ENCODE measurements around the gene RAD50. TPM values are rescaled to one million over a fixed set of nuclear protein-coding genes. Genes with fewer than 3 reads are reported as not detected.

Gene RAD50
- total RNA-seq, 2 donors from 2014 or later = 49.7 to 50.7 TPM

DNA sequence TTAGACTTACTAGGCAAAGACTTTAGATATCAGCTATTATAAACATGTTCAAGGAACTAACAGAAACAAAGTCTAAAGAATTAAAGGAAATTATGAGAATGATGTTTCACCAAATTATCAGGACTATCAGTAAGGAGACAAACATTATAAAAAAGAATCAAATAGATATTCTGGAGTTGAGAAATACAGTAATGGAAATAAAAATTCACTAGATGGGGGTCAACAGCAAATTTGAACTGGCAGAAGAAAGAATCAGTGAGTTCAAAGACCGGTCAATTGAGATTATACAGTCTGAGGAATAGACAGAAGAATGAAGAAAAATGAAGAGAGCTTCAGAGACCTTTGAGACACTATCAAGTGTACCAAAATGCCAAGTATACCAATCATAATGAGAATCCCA lies 91.6 kb downstream of the RAD50 start:
- peak overlapping the region; percentile 12 for H3K4me3 ChIP-seq (ENCODE audit: low read length)

DNA sequence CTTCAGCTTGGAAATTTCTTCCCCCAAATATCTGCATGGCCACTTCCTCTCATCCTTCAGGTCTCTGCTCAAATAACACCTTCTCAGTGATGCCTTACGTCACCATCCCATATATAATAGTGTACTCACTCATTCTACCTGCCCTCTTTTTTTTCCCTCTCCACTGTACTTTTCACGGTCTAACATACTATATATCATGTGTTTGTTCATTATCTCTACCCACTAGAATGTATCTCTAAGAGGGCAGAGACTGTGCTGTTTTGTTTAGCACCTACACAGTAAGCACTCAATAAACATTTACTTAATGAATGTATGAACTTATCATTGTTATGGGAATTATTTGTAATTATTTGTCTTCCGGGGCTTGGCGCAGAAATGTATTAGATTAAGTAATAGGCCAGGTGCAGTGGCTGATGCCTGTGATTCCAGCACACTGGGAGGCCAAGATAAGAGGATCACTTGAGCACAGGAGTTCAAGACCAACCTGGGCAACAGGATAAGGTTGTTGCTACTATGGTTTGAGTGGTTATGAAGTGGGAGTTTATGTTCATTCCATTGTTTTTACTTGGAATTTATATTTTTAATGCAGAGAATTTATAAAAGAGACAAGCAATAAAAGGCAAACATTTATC lies 95.2 kb downstream of the RAD50 start:
- peaks cover 33% of the 10 kb centered on the region for H3K27me3 ChIP-seq (ENCODE audit: control insufficient read depth, insufficient read depth, low read length, poor library complexity, severe bottlenecking)

More for the DNA sequence above, 91.6 kb downstream of the RAD50 start:
- no peak for DNase-seq
- H3K27ac ChIP-seq (ENCODE audit: low read depth, low read length) = no peak overlapping the region
- H3K4me1 ChIP-seq (ENCODE audit: control insufficient read depth, insufficient read depth, low read length) = no peaks in the 10 kb centered on the region
- H3K9me3 Mint-ChIP-seq = peaks cover 18% of the 10 kb centered on the region
- TF ChIP-seq, protein P1, sequence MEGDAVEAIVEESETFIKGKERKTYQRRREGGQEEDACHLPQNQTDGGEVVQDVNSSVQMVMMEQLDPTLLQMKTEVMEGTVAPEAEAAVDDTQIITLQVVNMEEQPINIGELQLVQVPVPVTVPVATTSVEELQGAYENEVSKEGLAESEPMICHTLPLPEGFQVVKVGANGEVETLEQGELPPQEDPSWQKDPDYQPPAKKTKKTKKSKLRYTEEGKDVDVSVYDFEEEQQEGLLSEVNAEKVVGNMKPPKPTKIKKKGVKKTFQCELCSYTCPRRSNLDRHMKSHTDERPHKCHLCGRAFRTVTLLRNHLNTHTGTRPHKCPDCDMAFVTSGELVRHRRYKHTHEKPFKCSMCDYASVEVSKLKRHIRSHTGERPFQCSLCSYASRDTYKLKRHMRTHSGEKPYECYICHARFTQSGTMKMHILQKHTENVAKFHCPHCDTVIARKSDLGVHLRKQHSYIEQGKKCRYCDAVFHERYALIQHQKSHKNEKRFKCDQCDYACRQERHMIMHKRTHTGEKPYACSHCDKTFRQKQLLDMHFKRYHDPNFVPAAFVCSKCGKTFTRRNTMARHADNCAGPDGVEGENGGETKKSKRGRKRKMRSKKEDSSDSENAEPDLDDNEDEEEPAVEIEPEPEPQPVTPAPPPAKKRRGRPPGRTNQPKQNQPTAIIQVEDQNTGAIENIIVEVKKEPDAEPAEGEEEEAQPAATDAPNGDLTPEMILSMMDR (conservative IDR thresholded peaks at IDR 0.05) = no peak
- peaks cover 10% of the 10 kb centered on the region for H3K36me3 Mint-ChIP-seq (ENCODE audit: low read depth)
- H3K9ac ChIP-seq (ENCODE audit: extremely low read depth, low read length, poor library complexity, severe bottlenecking) = no peak overlapping the region
- no peaks in the 10 kb centered on the region for H3K27me3 ChIP-seq (ENCODE audit: control insufficient read depth, insufficient read depth, low read length, poor library complexity, severe bottlenecking)
- no peak overlapping the region for H3K4me3 Mint-ChIP-seq
- peaks cover 1% of the 10 kb centered on the region for H3K36me3 ChIP-seq (ENCODE audit: control insufficient read depth, insufficient read depth, low read length)
- 96 to 100% methylated on average over 1 of the region's 1 CpG for WGBS, 2 experiments (ENCODE audit: insufficient coverage in 1 of 2, insufficient read length in 1 of 2)
- H3K27me3 Mint-ChIP-seq (ENCODE audit: insufficient read depth) = peaks cover 7% of the 10 kb centered on the region
- peaks cover 20% of the 10 kb centered on the region for H3K9me3 ChIP-seq (ENCODE audit: control insufficient read depth, low read length)
- no peak overlapping the region for H3K27ac Mint-ChIP-seq
- H3K4me1 Mint-ChIP-seq = no peaks in the 10 kb centered on the region

DNA sequence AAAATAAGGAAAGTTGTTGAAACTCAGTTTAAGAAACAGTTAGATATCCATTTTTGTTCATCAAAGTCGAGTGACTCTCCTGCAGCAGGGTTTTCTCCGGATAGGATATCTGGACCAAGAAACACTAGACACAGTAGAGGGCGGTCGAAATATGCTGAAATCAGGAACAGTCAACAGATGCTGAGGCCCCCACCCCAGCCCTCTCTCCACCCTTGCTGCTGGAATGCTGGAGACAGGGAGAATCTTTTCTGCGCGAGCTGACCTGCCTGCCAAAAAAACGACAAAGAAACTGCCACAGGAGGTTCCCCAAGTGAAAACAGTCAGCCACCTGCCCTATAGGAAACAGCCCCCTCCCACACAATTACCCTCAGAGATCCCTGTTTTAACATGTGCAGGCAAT lies 96.9 kb downstream of the RAD50 start:
- H3K27ac Mint-ChIP-seq = no peak overlapping the region
- no peak for DNase-seq
- Histone ChIP-seq H3K9me3 (ENCODE audit: control insufficient read depth, low read length) (peaks cover 5% of the 10 kb centered on the region), H3K4me3 (ENCODE audit: low read length) (no peak overlapping the region), H3K27me3 (ENCODE audit: control insufficient read depth, insufficient read depth, low read length, poor library complexity, severe bottlenecking) (peaks cover 44% of the 10 kb centered on the region), H3K27ac (ENCODE audit: low read depth, low read length) (no peak overlapping the region), H3K9ac (ENCODE audit: extremely low read depth, low read length, poor library complexity, severe bottlenecking) (no peak overlapping the region), H3K4me1 (ENCODE audit: control insufficient read depth, insufficient read depth, low read length) (no peaks in the 10 kb centered on the region), H3K36me3 (ENCODE audit: control insufficient read depth, insufficient read depth, low read length) (no peaks in the 10 kb centered on the region)
- 54 to 72% methylated on average over 2 to 7 of the region's 7 CpGs for WGBS, 2 experiments (ENCODE audit: insufficient coverage in 1 of 2, insufficient read length in 1 of 2)
- no peaks in the 10 kb centered on the region for H3K4me1 Mint-ChIP-seq
- no peak overlapping the region for H3K4me3 Mint-ChIP-seq
- peaks cover 2% of the 10 kb centered on the region for H3K36me3 Mint-ChIP-seq (ENCODE audit: low read depth)
- TF ChIP-seq, protein P1 (conservative IDR thresholded peaks at IDR 0.05) = no peak
- peaks cover 9% of the 10 kb centered on the region for H3K9me3 Mint-ChIP-seq
- H3K27me3 Mint-ChIP-seq (ENCODE audit: insufficient read depth) = peaks cover 49% of the 10 kb centered on the region

More for the DNA sequence above, 95.2 kb downstream of the RAD50 start:
- TF ChIP-seq, protein P1 (conservative IDR thresholded peaks at IDR 0.05) = no peak
- peaks cover 2% of the 10 kb centered on the region for H3K36me3 Mint-ChIP-seq (ENCODE audit: low read depth)
- no peak for DNase-seq
- WGBS, 2 experiments (ENCODE audit: insufficient coverage in 1 of 2, insufficient read length in 1 of 2) = 93 to 100% methylated on average over 4 of the region's 4 CpGs
- peaks cover 39% of the 10 kb centered on the region for H3K27me3 Mint-ChIP-seq (ENCODE audit: insufficient read depth)
- H3K4me3 Mint-ChIP-seq = no peak overlapping the region
- Histone ChIP-seq H3K4me1 (ENCODE audit: control insufficient read depth, insufficient read depth, low read length) (no peaks in the 10 kb centered on the region), H3K36me3 (ENCODE audit: control insufficient read depth, insufficient read depth, low read length) (no peaks in the 10 kb centered on the region), H3K9me3 (ENCODE audit: control insufficient read depth, low read length) (peaks cover 20% of the 10 kb centered on the region), H3K27ac (ENCODE audit: low read depth, low read length) (no peak overlapping the region), H3K9ac (ENCODE audit: extremely low read depth, low read length, poor library complexity, severe bottlenecking) (no peak overlapping the region), H3K4me3 (ENCODE audit: low read length) (no peak overlapping the region)
- H3K27ac Mint-ChIP-seq = no peak overlapping the region
- no peaks in the 10 kb centered on the region for H3K4me1 Mint-ChIP-seq
- peaks cover 24% of the 10 kb centered on the region for H3K9me3 Mint-ChIP-seq
